ENCODE data around the gene MED13L. TPM values are rescaled to one million over a fixed set of nuclear protein-coding genes. Genes with fewer than 3 reads are reported as not detected.
"Not testable (repeated sequence)": the region's sequence is repeated elsewhere in the genome, so short reads cannot be mapped to it uniquely, and the experiment has no call there.

Gene MED13L
- total RNA-seq, 1 donor from 2014 or later, result 169 TPM

DNA sequence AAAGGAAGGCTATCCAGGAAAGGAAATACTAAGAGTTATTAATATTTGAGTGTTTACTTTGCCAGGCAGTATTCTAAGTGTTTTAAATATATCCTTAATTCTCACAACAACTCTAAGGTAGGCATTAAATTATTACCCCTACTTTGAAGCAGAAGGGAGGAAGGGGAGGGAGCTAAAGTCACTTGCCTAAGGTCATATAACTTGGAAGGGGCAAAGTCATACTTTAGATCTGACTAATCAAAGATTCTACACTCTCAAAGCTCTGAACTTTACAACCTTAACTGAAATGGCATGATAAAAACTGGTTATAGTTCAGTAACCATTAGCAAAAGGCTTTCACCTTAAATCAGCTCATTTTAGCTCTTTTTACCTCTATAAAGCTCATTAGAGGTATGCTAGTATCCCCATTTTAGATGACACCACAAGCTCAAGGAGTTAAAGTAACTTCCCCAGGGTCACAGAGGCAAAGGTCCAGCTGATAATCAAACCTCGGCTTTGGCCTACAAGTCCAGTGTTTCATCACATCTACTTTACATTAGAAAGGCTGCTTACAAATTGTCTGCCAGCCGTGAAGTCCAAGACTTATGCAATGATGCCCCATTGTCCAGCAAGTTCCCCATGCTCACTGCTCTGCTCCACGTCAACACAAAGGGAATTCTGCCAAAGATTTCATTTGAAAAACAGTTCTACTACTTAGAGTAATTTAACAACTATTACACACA lies 223.9 kb downstream of the MED13L start:
- DNase-seq, result no peak

DNA sequence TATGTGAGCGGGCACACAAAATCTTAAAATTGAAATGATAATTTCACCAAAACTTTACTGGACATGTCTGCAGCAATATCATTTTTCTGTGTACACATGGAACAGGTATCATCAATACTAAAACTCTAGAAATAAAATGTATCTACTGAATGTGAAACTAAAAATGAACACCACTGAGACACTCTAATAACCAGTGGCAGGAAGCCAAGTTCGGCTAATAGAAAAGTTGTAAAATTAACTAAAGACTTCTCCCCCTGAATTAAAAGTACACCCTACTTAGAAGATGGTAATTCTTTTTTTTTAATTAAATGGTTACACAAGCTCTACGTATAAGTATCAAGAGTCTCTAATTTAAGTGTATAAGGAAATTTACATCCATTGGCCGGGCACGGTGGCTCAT lies 227.2 kb downstream of the MED13L start:
- DNase-seq, result no peak

DNA sequence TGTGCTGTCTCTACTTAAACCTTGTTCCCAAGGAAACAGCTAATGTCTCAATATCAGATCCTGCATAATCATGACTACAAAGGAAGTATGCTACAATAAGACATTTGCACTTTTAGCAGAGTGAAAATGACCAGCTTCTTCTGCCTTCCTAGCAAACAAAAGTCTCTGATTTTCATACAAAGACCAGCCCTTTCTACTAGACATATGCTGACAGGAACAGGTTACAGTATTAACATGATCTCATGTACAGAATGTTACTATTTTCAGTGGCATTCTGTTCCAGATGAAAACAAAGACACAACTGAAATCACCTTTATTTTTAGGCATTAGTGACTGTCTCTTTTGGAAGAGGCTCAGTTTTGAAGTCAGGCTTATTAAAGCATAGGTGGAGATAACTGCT lies 228.6 kb downstream of the MED13L start:
- no peak for DNase-seq

DNA sequence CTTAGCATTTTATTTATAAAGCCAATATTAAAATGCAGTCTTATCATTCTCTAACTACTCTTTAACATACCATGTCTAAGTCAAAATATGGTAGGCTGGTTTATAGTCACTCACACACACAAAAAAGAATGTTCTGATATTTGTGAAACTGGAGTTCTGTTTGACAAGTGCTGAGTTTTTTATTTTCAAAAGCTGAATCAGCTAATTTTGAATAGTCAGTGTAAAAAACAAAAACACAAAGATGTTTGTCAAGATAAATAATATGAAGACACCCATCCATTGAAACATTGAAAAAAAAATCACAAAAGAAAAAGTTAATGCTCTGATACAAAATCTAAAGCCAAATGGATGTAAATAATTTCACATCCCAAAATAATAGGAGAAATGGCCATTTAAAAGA lies 231.5 kb downstream of the MED13L start:
- no peak for DNase-seq

DNA sequence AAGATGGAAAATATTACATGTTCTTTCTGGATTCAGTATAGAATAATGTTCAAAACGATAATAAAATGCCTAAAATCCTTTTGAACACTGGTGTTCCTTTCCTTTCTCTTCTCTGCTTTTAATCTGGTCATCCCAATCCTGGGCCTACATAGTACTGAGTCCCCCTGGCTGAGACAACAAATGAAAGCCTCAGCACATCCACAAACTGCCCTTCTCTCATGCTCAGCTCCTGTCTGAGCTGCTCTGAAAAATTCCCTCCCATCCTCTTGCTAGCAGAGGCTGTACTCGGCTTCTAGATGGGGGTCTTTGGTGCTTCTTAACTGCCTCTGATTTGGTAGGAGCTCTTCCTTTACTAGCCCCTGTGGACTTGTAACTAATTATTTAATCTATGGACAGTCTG lies 232.3 kb downstream of the MED13L start:
- DNase-seq, result no peak

DNA sequence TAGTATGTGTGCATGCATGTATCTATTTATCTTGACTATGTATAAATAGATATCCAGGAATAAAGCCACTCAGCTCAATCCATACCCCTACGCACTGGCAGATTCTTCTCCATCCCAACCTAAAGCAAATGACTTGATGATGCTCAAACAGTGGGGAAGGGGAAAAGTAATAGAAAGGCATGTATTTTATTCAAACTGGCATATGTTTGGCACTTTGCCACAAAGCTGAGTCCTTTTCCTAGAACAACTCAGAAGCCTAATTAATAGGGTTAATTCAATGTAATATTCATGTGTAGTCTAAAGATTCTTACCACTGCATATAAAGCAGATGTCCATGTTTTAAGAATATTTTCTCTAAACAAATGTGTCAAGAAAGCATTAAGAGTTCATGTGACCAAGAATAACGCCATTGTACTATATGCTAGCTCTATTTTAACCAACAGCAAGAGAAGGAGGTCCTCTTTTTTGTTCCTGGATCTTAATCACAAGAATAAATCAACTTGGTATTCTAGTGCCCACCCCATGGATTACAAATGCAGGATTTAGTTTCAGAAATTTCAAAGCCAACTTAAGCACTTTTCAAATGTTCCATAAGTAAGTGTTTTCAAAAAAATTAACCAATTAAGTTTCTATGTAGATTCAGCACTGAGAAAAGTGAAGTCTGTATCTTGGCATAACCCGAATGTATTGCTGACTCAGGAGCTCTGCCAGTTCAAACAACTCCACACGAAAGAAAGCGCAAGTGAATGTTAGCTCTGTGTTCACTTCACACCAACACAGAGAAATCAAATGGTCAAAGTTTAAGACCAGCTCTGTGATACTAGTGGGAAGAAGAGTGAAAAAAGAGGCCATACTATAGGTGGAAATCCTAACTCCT lies 233.6 kb downstream of the MED13L start:
- peak; percentile 40 for DNase-seq

DNA sequence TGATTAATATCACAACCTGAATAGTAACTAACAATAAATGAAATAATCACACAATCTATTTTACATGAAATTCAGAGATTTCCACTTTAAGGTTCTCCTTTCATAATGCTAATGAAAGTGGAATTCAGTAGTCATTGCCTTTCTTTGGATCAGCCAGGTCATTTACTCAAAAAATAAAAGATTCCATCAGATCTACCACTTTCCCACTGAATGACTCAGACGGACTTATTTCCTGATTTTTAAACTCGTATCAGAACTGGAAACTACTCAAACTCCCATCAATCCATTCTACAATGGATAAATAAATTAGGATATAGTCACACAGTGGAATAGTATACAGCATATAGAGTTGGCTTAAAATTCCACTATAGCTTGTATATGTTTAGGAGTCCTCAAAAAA lies 237.1 kb downstream of the MED13L start:
- DNase-seq, result no peak

DNA sequence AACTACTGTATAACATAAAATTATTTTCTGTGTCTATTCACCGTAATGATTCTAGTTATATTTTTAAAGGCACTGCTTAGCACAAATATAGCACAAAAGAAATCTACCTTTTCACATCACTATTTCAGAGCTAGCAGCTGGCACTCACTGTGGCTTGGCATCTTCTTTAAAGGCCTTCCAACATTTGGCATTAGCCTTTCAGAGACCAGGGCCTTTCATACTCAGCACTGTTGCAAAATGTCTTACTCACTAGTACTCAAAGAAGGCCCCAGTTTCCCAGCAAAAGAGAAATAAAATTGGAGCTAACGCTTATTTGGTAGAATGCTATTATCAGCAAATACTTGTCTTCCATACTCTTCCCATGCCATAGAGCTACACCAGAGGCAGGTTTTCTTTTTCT lies 238.4 kb downstream of the MED13L start:
- no peak for DNase-seq

DNA sequence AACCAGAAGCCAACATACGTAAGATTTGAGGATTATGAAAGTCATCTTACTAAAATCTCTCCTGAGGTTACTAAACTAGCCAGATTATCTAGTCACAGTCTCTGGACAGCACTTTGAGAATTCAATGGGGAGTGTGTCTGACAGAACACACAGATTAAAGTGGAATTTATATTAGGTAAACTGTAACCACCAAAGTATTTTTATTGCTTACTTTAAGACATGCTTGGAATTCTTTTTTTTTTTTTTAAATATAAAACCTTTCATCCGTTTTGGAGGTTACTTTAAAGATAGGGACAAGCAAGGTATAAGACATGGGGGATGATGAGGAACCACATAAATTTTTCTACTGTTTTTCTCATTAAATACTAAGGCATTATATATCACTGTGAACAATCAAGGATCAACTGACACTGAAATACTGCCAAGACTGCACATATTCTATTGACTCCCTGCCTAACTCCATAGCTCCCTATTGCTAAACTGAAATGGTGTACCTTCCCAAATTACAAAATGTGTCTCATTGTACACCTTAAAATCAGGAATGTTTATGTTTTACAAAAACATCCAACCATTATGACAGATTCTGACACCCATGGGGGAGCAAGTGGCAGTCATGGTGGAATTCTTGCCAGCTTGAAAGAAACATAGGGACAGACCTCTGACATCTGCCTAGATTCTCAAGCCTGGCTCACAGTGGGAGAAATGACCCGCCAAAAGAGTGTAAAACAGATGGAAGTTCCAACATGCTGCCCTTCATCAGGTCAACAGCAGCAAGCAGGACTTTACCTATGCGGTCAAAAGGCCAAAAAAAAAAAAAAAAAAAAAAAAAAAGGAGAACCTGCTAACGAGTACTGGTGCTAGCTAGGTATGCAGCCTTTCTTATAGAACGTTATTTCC lies 239.3 kb downstream of the MED13L start:
- DNase-seq, result no peak

DNA sequence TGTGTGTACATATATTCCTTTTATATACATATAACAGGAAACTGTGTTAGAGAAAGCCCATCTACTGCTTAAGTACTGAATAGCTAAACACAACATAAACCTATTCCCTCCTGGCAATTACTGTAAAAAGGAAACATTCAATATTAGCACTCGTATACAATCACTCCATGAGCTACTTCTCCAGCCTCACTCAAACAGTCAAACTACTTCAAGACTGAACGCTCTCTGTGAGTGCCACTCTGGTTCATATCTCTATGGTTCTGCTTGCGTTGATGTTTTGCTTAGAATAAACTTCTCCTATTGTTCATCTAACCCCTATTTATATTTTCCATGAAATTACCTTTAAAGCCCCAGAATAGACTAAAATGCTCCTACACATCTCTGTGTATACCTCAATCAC lies 243.7 kb downstream of the MED13L start:
- DNase-seq, result no peak

DNA sequence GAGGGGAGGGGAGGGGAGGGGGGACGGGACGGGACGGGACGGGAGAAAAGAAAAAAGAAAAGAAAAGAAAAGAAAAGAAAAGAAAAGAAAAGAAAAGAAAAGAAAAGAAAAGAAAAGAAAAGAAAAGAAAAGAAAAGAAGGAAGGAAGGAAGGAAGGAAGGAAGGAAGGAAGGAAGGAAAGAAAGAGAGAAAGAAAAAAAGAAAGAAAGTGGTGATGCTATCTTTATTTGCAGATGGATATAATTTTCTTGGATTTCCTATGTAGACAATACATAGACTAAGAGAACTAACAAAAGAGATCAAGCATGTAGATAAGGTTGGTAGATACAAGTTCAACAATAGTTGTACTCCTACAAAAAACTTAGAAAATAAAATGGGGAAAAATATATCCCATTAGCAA lies 245.9 kb downstream of the MED13L start:
- not testable (repeated sequence) for DNase-seq

DNA sequence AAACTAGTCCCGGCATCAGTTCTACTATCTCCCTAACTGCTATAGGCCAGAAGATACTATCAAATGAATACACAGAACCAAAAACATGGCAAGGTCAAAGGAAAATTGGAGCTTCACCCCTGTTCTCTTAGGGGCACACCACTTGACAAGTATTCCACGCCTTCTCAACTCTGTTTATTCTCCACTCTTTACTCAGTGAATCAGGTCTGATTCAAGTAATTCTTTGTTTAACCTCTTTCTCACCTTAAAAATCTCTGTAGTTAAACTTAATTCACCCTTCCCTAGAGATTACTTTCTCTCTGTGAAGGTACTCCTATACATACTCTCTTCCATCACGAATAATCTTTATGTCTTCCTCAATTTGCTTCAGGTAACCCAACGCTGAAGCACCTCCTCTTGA lies 248.9 kb downstream of the MED13L start:
- DNase-seq, result no peak

DNA sequence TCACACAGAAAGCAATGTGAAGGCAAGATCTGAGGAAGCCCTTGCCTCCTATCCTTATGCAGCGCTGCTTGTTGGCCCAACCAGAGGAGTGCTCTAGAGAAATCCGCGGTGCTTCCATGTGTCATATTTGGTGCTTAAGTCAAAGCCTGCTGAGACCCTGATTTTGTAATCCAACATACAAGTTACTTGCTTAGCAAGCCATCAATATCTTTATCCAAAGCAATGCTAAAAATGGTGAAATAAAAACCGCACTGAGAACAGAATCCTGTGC lies 250.0 kb downstream of the MED13L start:
- no peak for DNase-seq

DNA sequence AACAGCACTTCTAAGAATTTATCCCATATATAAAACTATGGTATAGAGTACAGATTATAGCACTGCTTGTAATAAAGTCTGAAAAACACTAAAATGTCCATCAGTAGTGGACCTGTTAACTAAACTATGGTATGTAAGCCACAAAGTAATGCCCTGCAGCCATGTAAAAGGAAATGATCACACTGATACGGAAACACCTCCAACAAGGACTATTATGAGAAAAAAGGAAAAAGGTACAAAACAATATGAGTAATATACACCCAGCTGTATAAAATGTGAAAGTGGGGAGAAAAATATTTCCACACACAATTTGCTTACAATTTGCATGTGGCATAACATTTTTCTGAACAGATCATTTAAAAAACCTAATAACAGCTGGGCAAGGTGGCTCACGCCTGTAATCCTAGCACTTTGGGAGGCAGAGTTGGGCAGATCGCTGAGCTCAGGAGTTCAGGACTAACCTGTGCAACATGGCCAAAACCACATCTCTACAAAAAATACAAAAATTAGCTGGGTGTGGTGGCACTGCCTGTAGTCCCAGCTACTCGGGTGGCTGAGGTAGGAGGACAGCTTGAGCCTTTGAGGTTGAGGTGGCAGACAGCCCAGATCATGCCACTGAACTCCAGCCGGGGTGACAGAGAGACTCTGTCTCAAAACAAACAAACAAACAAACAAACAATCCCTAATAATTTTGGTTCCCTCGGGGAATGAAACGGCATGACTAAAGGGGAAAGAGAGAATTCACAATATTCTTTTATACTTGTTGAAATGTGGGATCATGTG lies 250.5 kb downstream of the MED13L start:
- no peak for DNase-seq

DNA sequence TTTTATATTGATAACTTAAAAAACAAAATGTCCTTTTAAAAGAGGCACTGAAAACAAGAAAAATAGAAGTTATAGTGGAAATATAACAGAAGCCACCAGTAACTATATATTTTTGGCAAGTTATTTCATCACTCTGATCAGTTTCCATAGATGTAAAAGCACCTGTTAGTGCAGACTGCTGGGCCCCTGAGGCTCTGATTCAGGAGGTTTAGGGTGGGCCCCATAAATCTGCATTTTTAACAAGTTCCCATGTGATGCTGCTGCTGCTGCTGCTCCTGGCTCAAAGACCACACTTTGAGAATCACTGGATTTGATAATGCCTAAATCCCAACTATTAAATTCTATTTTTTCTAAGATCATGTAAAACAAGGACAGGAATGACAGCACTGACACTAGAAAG lies 251.1 kb downstream of the MED13L start:
- DNase-seq, result no peak

DNA sequence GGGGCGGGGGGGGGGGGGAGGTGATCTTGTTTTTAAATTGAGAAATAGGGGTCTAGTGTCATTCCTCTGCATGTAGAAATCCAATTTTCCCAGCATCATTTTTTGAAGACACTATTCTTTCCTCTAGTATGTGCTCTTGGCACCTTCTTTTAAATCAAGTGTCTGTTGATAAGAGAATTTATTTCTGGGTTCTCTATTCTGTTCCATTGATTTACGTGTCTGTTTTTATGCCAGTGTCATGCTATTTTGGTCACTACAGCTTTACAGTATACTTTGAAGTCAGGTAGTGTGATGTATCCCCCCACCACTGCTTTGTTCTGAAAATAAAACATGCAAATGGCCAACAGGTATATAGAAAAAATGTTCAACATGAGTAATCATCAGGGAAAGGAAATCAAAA lies 252.7 kb downstream of the MED13L start:
- DNase-seq, result no peak

DNA sequence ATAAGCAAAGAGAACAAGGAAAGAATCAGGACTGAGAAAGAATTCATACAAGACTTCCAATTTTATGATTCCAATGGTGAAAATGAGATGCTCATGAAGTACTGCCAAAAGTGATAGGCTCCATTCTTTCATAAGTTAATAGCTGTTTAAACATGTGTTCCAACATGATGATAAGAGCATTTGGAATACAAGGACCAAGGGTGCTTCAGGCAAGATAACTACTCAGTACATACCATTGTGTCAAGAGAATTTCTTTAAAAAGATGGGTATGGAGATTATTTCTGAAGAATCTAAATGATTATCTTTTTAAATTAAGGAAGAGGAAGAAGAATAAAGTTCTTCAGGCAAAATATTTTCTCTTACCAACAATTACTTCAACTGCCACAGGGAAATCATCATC lies 258.1 kb downstream of the MED13L start:
- no peak for DNase-seq

DNA sequence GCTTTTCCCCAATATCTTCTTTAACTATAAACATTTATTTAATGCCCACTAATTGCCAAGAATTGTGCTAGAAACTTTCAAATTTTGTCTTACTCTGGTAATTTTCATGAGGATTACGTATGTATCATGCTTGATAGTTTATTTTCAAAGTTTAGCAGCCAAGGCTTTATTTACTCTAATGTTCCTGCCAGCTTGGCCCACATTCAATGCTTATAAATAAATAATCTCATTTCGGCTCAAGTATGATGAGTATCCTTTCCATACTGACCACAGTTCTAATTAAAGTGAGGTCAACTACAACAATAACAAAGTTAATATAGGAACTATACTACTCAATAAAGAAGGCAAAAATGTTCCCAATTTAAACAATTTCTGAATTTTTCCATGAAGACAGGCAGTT lies 259.2 kb downstream of the MED13L start:
- DNase-seq, result no peak

DNA sequence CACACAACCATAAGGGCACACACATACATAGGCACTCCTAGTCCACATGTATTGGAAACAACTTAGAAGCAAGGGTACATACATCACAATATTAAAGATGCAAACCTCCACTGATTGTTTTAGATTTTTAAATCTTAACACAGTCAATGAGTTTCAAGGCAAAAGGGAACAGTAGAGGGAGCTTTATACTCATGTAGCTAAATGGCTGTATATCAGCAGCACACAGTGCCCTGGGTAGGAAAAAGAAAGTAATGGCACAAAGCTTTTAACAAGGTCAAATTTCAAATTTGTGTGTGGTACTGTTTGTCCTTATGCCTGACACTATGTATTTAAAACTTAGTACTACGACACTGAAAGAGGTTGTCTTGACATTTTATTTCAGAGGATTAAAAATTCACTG lies 262.0 kb downstream of the MED13L start:
- peak; percentile 65 for DNase-seq

DNA sequence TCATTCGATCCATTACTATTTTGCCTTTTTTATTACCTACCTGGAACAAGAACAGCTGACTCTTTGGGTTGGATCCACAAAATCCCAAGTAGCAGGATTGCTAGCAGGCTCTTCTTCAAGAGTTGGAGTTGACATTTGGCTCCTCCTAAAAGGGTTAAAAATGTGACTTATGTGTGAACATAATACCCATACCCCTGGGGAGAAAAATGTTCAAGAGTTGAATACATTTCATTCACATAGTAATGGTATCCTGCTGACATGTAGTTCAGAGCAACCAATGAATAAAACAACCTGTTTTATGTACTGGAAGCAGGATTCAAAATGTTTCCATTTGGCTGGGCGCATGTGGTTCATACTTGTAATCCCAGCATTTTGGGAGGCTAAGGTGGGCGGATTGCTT lies 264.7 kb downstream of the MED13L start:
- DNase-seq, result no peak

DNA sequence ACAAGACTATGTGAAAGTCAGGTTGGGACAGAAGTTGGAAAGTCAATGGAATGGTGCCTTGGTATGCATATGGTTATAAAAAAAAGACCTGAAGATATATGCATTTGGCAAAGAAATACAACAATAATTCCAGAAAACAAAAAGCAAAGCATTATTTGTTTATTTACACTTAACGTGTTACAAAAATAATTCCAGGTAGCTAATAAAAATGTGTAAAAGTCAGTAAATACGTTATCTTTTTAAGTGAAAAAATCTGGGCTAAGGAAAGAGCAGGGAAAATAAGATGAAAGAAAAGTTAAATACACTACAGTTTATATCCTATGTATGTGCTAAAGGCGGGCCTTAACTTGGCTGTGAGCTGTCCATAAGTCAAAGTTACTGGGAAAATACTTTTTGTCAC lies 266.3 kb downstream of the MED13L start:
- DNase-seq, result no peak

DNA sequence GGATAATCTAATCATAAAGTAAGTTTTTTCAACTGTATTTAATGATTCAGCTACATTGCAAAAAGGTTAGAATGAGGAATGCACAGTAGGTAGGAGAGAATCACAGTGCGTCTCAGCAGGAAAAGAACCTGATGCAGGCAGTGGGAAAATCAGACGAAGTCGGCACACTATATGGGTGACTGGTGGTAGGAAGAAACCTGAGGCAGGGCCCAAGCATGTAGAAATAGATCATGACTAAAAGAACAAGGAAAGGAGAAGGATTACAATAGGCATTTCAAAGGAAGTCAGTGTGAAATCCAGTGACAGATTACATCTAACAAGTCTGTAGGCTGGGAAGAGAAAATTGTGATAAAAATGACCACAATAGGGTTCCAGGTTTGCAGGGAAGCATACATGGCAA lies 267.0 kb downstream of the MED13L start:
- no peak for DNase-seq

Data from tongue (tissue), 2 donors.